Panc1 (cell line): ENCODE results near the gene VEGFD.

Source experiments
- CTCF ChIP-seq: fragments of 450-650 bp; IDR thresholded peaks from 2 replicates; pipeline ENCODE4 v1.5.1; 2017; ENCODE audit warnings: mild to moderate bottlenecking
- POLR2AphosphoS5 ChIP-seq: IDR thresholded peaks from 2 replicates; pipeline ENCODE4 v1.6.1; 2012; ENCODE audit warnings: mild to moderate bottlenecking, low read depth, low read length, moderate library complexity
- TCF7L2 ChIP-seq: IDR thresholded peaks from 2 replicates; pipeline ENCODE4 v1.6.1; 2011; ENCODE audit warnings: mild to moderate bottlenecking, low read depth, low read length, inconsistent platforms
- TF ChIP-seq, protein P1 (sequence below), 2 experiments: IDR thresholded peaks; 2 replicates each; pipeline ENCODE4 v1.6.1; 2011 to 2012; ENCODE audit warnings: low read depth in 2 of 2, control low read depth in 1 of 2, low read length in 1 of 2, mild to moderate bottlenecking in 1 of 2, moderate library complexity in 1 of 2; ENCODE audit not compliant: insufficient read depth in 1 of 2

DNA sequence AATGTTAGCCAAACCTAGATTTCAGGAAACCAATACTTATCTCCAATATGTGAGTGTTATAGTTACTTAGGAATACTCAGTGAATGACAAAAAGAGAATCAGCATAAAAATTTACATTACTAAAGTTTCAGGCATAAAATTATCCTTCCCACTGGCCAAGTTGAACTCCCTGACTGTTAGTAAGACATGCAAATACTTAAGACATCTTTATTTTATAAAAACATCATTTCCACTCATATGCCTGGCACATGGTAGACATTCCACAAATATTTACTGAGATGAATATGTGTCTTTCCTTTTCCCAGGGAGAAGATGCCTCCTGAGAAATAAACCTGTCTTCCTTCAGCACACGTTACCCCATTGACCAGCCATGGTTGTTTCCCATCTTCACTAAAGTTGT, 7.3 kb downstream of the VEGFD start:
- TF ChIP-seq CTCF (no peak), POLR2AphosphoS5 (no peak), TCF7L2 (no peak)
- TF ChIP-seq, protein P1, sequence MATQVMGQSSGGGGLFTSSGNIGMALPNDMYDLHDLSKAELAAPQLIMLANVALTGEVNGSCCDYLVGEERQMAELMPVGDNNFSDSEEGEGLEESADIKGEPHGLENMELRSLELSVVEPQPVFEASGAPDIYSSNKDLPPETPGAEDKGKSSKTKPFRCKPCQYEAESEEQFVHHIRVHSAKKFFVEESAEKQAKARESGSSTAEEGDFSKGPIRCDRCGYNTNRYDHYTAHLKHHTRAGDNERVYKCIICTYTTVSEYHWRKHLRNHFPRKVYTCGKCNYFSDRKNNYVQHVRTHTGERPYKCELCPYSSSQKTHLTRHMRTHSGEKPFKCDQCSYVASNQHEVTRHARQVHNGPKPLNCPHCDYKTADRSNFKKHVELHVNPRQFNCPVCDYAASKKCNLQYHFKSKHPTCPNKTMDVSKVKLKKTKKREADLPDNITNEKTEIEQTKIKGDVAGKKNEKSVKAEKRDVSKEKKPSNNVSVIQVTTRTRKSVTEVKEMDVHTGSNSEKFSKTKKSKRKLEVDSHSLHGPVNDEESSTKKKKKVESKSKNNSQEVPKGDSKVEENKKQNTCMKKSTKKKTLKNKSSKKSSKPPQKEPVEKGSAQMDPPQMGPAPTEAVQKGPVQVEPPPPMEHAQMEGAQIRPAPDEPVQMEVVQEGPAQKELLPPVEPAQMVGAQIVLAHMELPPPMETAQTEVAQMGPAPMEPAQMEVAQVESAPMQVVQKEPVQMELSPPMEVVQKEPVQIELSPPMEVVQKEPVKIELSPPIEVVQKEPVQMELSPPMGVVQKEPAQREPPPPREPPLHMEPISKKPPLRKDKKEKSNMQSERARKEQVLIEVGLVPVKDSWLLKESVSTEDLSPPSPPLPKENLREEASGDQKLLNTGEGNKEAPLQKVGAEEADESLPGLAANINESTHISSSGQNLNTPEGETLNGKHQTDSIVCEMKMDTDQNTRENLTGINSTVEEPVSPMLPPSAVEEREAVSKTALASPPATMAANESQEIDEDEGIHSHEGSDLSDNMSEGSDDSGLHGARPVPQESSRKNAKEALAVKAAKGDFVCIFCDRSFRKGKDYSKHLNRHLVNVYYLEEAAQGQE (IDR thresholded peaks at IDR 0.05; ENCODE audit: insufficient read depth in 1 of 2, low read depth in 2 of 2, low read length in 1 of 2): no peak
